Adrenal gland (tissue), 5 donors: Measurements from ENCODE around the gene TUBB4A.

Experiments
- POLR2A ChIP-seq, 2 donors: fragments of 450-650 bp; IDR thresholded peaks; one replicate each; pipeline ENCODE4 v1.6.1; 2017; ENCODE audit warnings: antibody characterized with exemption in 2 of 2, mild to moderate bottlenecking in 2 of 2, moderate library complexity in 1 of 2
- TF ChIP-seq, protein P1 (sequence below), 6 experiments: fragments of 450-650 bp in 4 of 6; fragments of 200-600 bp in 2 of 6; sonication (generic) in 1 of 6; IDR thresholded peaks; 1 replicate in 5 of 6; 2 replicates in 1 of 6; pipeline versions ENCODE4 v1.5.1 to v1.8.0; 2016 to 2021; ENCODE audit warnings: antibody characterized with exemption in 6 of 6, mild to moderate bottlenecking in 2 of 6, moderate library complexity in 1 of 6
- donor health status: DM: no; HTN: no; CAD: no.

DNA sequence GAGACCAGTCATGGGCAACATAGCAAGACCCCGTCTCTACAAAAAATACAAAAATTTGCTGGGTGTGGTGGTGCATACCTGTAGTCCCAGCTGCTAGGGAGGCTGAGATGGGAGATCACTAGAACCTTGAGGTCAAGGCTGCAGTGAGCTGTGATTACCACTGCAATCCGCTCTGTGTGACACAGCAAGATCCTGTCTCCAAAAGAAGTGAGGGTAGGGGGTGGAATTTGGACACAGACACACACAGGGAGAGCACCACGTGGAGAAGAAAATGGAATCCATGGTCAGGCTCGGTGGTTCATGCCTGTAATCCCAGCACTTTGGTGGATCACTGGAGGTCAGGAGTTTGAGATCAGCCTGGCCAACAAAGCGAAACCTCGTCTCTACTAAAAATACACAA lies 37.4 kb upstream of the TUBB4A start:
- TF ChIP-seq, protein P1, sequence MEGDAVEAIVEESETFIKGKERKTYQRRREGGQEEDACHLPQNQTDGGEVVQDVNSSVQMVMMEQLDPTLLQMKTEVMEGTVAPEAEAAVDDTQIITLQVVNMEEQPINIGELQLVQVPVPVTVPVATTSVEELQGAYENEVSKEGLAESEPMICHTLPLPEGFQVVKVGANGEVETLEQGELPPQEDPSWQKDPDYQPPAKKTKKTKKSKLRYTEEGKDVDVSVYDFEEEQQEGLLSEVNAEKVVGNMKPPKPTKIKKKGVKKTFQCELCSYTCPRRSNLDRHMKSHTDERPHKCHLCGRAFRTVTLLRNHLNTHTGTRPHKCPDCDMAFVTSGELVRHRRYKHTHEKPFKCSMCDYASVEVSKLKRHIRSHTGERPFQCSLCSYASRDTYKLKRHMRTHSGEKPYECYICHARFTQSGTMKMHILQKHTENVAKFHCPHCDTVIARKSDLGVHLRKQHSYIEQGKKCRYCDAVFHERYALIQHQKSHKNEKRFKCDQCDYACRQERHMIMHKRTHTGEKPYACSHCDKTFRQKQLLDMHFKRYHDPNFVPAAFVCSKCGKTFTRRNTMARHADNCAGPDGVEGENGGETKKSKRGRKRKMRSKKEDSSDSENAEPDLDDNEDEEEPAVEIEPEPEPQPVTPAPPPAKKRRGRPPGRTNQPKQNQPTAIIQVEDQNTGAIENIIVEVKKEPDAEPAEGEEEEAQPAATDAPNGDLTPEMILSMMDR (IDR thresholded peaks at IDR 0.05): no peak
- TF ChIP-seq POLR2A (IDR thresholded peaks at IDR 0.05): no peak
